Kidney epithelial cell (primary cell): ENCODE data around the gene MVK. TPM values are rescaled to one million over a fixed set of nuclear protein-coding genes. Genes with fewer than 3 reads are reported as not detected.

Experiments used
- DNase-seq: peaks from one replicate; pipeline ENCODE4 v3.0.0-alpha.2; 2010; ENCODE audit warnings: low read depth
- H3K27me3 ChIP-seq: 2 replicates; pipeline ENCODE4 v1.6.0; 2011; ENCODE audit warnings: low read length; ENCODE audit not compliant: control insufficient read depth, insufficient read depth
- H3K36me3 ChIP-seq: 2 replicates; pipeline ENCODE4 v1.5.1; 2011; ENCODE audit warnings: low read length; ENCODE audit not compliant: control insufficient read depth, insufficient read depth
- H3K4me3 ChIP-seq: 2 replicates; pipeline ENCODE4 v1.5.1; 2011; ENCODE audit warnings: low read depth, mild to moderate bottlenecking, control low read depth, low read length
- CTCF ChIP-seq: IDR thresholded peaks from 2 replicates; pipeline ENCODE4 v1.5.1; 2011; ENCODE audit warnings: mild to moderate bottlenecking, moderate library complexity, low read length, control low read depth, inconsistent platforms; ENCODE audit not compliant: insufficient read depth, poor library complexity, severe bottlenecking
- total RNA-seq: library from RNA; depleted of rRNA; stranded (reverse); fragments of >200 nt; gene quantifications from 2 replicates; pipeline ENCODE4 v1.2.3, GENCODE V29; 2015

MVK gene
- total RNA-seq, 1 donor from 2014 or later: 25.4 TPM

- Histone ChIP-seq H3K27me3 (no peaks in the 10 kb centered on the region), H3K36me3 (no peaks in the 10 kb centered on the region), H3K4me3 (no peak overlapping the region)
- no peak for TF ChIP-seq CTCF
- DNase-seq: no peak
Observed at GRCh38 chr12:109595321-109595902, 21.8 kb downstream of the MVK start.

GRCh38 chr12:109596418-109597244, 23.0 kb downstream of the MVK start:
- Histone ChIP-seq H3K27me3 (no peaks in the 10 kb centered on the region), H3K4me3 (no peak overlapping the region), H3K36me3 (no peaks in the 10 kb centered on the region)
- no peak for TF ChIP-seq CTCF
- DNase-seq: no peak

- Histone ChIP-seq H3K27me3 (no peaks in the 10 kb centered on the region), H3K4me3 (no peak overlapping the region), H3K36me3 (no peaks in the 10 kb centered on the region)
- DNase-seq: no peak
- TF ChIP-seq CTCF: no peak
Observed at GRCh38 chr12:109597414-109597794, 23.8 kb downstream of the MVK start.

GRCh38 chr12:109597795-109598427, 24.3 kb downstream of the MVK start:
- H3K36me3 ChIP-seq: no peaks in the 10 kb centered on the region
- H3K4me3 ChIP-seq: no peak overlapping the region
- peak; percentile 35 for DNase-seq
- H3K27me3 ChIP-seq: no peaks in the 10 kb centered on the region
- peak; percentile 96 for TF ChIP-seq CTCF

GRCh38 chr12:109598428-109598854, 24.8 kb downstream of the MVK start:
- H3K4me3 ChIP-seq: no peak overlapping the region

More at GRCh38 chr12:109598428-109598854, 24.8 kb downstream of the MVK start:
- H3K27me3 ChIP-seq: no peaks in the 10 kb centered on the region
- no peaks in the 10 kb centered on the region for H3K36me3 ChIP-seq
- no peak for DNase-seq
- no peak for TF ChIP-seq CTCF
